ENCODE results near the gene PLXDC1. TPM values are rescaled to one million over a fixed set of nuclear protein-coding genes. Genes with fewer than 3 reads are reported as not detected.
A peak's percentile ranks its signal among the peaks of the same experiment; 100 is the strongest.
"Not testable (repeated sequence)": the region's sequence is repeated elsewhere in the genome, so short reads cannot be mapped to it uniquely, and the experiment has no call there.

PLXDC1 gene
- total and polyA plus RNA-seq, 2 donors (not counting 1 experiment from before 2014, with no cell fraction given) = 5.8 to 6.3 TPM

- H4K20me1 ChIP-seq (ENCODE audit: control insufficient read depth, extremely low read depth, insufficient read depth, low read length) = no peaks in the 10 kb centered on the region
- H3K27me3 ChIP-seq (ENCODE audit: control insufficient read depth, insufficient read depth, low read length) = peaks cover 4% of the 10 kb centered on the region
- no peak overlapping the region for H3K4me3 ChIP-seq (replicated peaks in 1 of 4; ENCODE audit: control extremely low read depth in 1 of 4, insufficient read depth in 1 of 4, low read depth in 3 of 4, low read length in 4 of 4)
- H3K4me1 ChIP-seq (ENCODE audit: control insufficient read depth, extremely low read depth, insufficient read depth, low read length) = no peaks in the 10 kb centered on the region
- H3K4me2 ChIP-seq (ENCODE audit: extremely low read depth, insufficient read depth, low read length) = no peak overlapping the region
- no peak overlapping the region for H3K27ac ChIP-seq (ENCODE audit: insufficient read depth, low read length)
- H3K36me3 ChIP-seq (ENCODE audit: control insufficient read depth, insufficient read depth, low read length) = no peaks in the 10 kb centered on the region
- no peak for TF ChIP-seq EZH2 (IDR thresholded peaks at IDR 0.05; ENCODE audit: low read length, missing control alignments)
- no peak for TF ChIP-seq CTCF (conservative IDR thresholded peaks at IDR 0.05 in 1 of 2, IDR thresholded peaks at IDR 0.05 in 1 of 2; ENCODE audit: low read depth in 1 of 2, low read length in 2 of 2)
- no peak overlapping the region for H2AFZ ChIP-seq (ENCODE audit: low read length)
- no peak overlapping the region for H3K9ac ChIP-seq (ENCODE audit: insufficient read depth, low read length)
- no peaks in the 10 kb centered on the region for H3K79me2 ChIP-seq (ENCODE audit: control insufficient read depth, insufficient read depth, low read length)
- H3K9me3 ChIP-seq (ENCODE audit: control insufficient read depth, insufficient read depth, low read depth, low read length) = no peaks in the 10 kb centered on the region
- DNase-seq (ENCODE audit: low read depth in 2 of 2) = peak in 1 of 2 donors; percentile 45
Observed at GRCh38 chr17:39054111-39054645, 97.3 kb downstream of the PLXDC1 start.

GRCh38 chr17:39052423-39052822, 99.0 kb downstream of the PLXDC1 start:
- H3K9me3 ChIP-seq (ENCODE audit: control insufficient read depth, insufficient read depth, low read depth, low read length); H3K27me3 ChIP-seq (ENCODE audit: control insufficient read depth, insufficient read depth, low read length); H2AFZ ChIP-seq (ENCODE audit: low read length); H4K20me1 ChIP-seq (ENCODE audit: control insufficient read depth, extremely low read depth, insufficient read depth, low read length); DNase-seq (ENCODE audit: low read depth in 2 of 2); H3K4me1 ChIP-seq (ENCODE audit: control insufficient read depth, extremely low read depth, insufficient read depth, low read length); H3K36me3 ChIP-seq (ENCODE audit: control insufficient read depth, insufficient read depth, low read length); H3K4me2 ChIP-seq (ENCODE audit: extremely low read depth, insufficient read depth, low read length); H3K4me3 ChIP-seq (replicated peaks in 1 of 4; ENCODE audit: control extremely low read depth in 1 of 4, insufficient read depth in 1 of 4, low read depth in 3 of 4, low read length in 4 of 4); H3K27ac ChIP-seq (ENCODE audit: insufficient read depth, low read length); H3K9ac ChIP-seq (ENCODE audit: insufficient read depth, low read length); H3K79me2 ChIP-seq (ENCODE audit: control insufficient read depth, insufficient read depth, low read length): not testable (repeated sequence)

GRCh38 chr17:39051001-39051585, 100.3 kb downstream of the PLXDC1 start:
- no peak overlapping the region for H3K4me3 ChIP-seq (replicated peaks in 1 of 4; ENCODE audit: control extremely low read depth in 1 of 4, insufficient read depth in 1 of 4, low read depth in 3 of 4, low read length in 4 of 4)
- H3K27me3 ChIP-seq (ENCODE audit: control insufficient read depth, insufficient read depth, low read length) = peaks cover 4% of the 10 kb centered on the region
- no peak overlapping the region for H3K4me2 ChIP-seq (ENCODE audit: extremely low read depth, insufficient read depth, low read length)
- no peak overlapping the region for H3K27ac ChIP-seq (ENCODE audit: insufficient read depth, low read length)
- H3K36me3 ChIP-seq (ENCODE audit: control insufficient read depth, insufficient read depth, low read length) = no peaks in the 10 kb centered on the region
- no peaks in the 10 kb centered on the region for H3K4me1 ChIP-seq (ENCODE audit: control insufficient read depth, extremely low read depth, insufficient read depth, low read length)
- H4K20me1 ChIP-seq (ENCODE audit: control insufficient read depth, extremely low read depth, insufficient read depth, low read length) = no peaks in the 10 kb centered on the region
- no peak overlapping the region for H3K9ac ChIP-seq (ENCODE audit: insufficient read depth, low read length)
- no peaks in the 10 kb centered on the region for H3K79me2 ChIP-seq (ENCODE audit: control insufficient read depth, insufficient read depth, low read length)
- H3K9me3 ChIP-seq (ENCODE audit: control insufficient read depth, insufficient read depth, low read depth, low read length) = peaks cover 2% of the 10 kb centered on the region
- H2AFZ ChIP-seq (ENCODE audit: low read length) = no peak overlapping the region
- no peak for DNase-seq (ENCODE audit: low read depth in 2 of 2)
- TF ChIP-seq EZH2 (IDR thresholded peaks at IDR 0.05; ENCODE audit: low read length, missing control alignments) (no peak), CTCF (conservative IDR thresholded peaks at IDR 0.05 in 1 of 2, IDR thresholded peaks at IDR 0.05 in 1 of 2; ENCODE audit: low read depth in 1 of 2, low read length in 2 of 2) (no peak)

All from fibroblast of lung (primary cell).